ACC112 (cell line): ENCODE results near the gene COL28A1.
A peak's percentile ranks its signal among the peaks of the same experiment; 100 is the strongest.

Source experiments
- H2AFZ ChIP-seq: fragments of 200-600 bp; sonication (generic); one replicate; pipeline ENCODE4 v1.6.0; 2017; ENCODE audit warnings: antibody characterized with exemption, low read length; ENCODE audit not compliant: unreplicated experiment
- H3K27ac ChIP-seq: fragments of 200-600 bp; sonication (generic); 2 replicates; pipeline ENCODE4 v1.5.1; 2014; ENCODE audit warnings: low read depth, mild to moderate bottlenecking, antibody characterized with exemption, low read length, moderate library complexity
- H3K27me3 ChIP-seq: fragments of 200-600 bp; sonication (generic); 2 replicates; pipeline ENCODE4 v1.6.1; 2014; ENCODE audit warnings: mild to moderate bottlenecking, antibody characterized with exemption, low read length, moderate library complexity, mixed read lengths; ENCODE audit not compliant: insufficient read depth
- H3K36me3 ChIP-seq: fragments of 200-600 bp; sonication (generic); 2 replicates; pipeline ENCODE4 v1.6.1; 2016; ENCODE audit warnings: mild to moderate bottlenecking, antibody characterized with exemption, low read length, moderate library complexity, mixed read lengths; ENCODE audit not compliant: insufficient read depth
- H3K4me1 ChIP-seq: fragments of 200-600 bp; sonication (generic); one replicate; pipeline ENCODE4 v1.6.1; 2016; ENCODE audit warnings: low read length, mixed read lengths; ENCODE audit not compliant: insufficient read depth, unreplicated experiment, control insufficient read depth
- H3K4me3 ChIP-seq: fragments of 200-600 bp; sonication (generic); 2 replicates; pipeline ENCODE4 v1.5.1; 2014; ENCODE audit warnings: mild to moderate bottlenecking, low read depth, low read length
- H3K79me2 ChIP-seq: fragments of 200-600 bp; sonication (generic); one replicate; pipeline ENCODE4 v1.6.0; 2016; ENCODE audit warnings: low read length; ENCODE audit not compliant: control insufficient read depth, unreplicated experiment, insufficient read depth

COL28A1 gene

DNA sequence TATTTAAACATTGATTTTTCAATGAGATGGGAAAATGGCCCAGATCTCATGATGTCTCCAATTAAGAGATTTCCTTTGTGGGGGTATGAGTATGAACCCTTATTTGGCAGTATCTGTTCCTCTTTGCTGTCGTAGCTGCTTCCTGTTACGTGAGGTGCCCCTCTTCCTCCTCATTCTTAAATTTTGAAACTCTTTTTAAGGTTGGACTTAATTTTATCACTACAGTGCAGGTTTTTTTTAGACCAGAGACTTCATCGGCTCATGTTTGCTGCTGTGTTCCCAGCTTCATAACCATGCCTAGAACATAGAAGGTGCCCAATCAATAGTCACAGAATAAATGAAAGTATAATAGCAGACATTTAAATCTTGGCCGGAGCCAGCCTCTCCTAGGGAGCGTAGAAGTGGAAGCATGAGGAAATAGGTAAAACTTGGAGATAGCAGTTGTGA, 33.4 kb upstream of the COL28A1 start:
- no peaks in the 10 kb centered on the region for H3K27me3 ChIP-seq
- peaks cover 62% of the 10 kb centered on the region for H3K79me2 ChIP-seq
- no peak overlapping the region for H3K27ac ChIP-seq
- no peak overlapping the region for H2AFZ ChIP-seq
- peaks cover 26% of the 10 kb centered on the region for H3K4me1 ChIP-seq
- peaks cover 32% of the 10 kb centered on the region for H3K36me3 ChIP-seq
- peak overlapping the region; percentile 91 for H3K4me3 ChIP-seq

DNA sequence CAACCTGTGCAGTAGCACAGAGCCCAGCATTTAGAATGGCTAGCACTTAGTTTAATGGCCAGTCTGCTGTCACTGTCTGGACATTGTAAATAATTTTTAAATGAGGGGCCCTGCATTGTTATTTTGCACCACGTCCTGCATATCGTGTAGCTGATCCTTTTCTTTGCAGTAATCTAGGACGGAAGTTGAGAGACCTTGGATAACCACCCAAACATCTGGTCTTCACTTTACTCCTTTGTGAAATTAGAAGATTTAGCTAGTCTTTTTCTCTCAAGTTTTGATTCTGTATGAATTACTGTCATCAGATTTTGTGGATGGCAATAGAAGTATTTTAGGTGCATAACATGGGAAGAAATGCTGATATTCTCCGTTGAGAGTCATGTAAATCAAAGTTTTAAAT, 32.9 kb upstream of the COL28A1 start:
- peaks cover 60% of the 10 kb centered on the region for H3K79me2 ChIP-seq
- peak overlapping the region; percentile 91 for H3K4me3 ChIP-seq
- no peak overlapping the region for H2AFZ ChIP-seq
- no peak overlapping the region for H3K27ac ChIP-seq
- H3K36me3 ChIP-seq, result peaks cover 31% of the 10 kb centered on the region
- H3K27me3 ChIP-seq, result no peaks in the 10 kb centered on the region
- peaks cover 30% of the 10 kb centered on the region for H3K4me1 ChIP-seq

DNA sequence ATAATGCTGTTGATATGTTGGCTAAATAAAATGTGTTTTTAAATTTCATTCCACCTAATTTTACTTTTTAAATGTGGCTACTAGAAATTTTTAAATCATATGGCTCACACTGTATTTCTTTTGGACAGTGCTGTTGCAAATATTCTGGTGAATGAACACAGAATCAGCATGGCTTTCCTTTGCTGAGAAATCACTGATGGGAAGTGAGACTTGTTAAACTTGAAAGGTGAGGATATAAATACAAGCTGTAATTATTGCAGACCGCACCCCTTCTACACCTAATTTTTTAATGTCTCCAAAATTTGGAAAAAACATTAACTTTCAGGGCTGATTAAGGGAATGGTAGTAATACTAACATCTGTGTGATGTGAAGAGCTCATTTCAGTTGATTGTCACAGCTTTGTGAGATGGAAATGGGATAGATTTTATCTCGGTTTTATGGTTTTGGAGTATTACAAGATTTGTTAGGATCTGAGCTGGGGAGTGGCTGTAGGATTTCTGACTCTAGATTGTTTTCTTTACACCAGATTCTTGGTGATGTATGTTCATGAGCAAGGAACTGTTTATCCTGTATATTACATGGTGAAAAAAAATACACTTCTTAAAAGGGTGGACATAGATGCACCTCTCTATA, 32.3 kb upstream of the COL28A1 start:
- H3K36me3 ChIP-seq, result peaks cover 26% of the 10 kb centered on the region
- H3K27me3 ChIP-seq, result no peaks in the 10 kb centered on the region
- H2AFZ ChIP-seq, result no peak overlapping the region
- H3K79me2 ChIP-seq, result peaks cover 55% of the 10 kb centered on the region
- peaks cover 30% of the 10 kb centered on the region for H3K4me1 ChIP-seq
- no peak overlapping the region for H3K27ac ChIP-seq
- peak overlapping the region; percentile 91 for H3K4me3 ChIP-seq

DNA sequence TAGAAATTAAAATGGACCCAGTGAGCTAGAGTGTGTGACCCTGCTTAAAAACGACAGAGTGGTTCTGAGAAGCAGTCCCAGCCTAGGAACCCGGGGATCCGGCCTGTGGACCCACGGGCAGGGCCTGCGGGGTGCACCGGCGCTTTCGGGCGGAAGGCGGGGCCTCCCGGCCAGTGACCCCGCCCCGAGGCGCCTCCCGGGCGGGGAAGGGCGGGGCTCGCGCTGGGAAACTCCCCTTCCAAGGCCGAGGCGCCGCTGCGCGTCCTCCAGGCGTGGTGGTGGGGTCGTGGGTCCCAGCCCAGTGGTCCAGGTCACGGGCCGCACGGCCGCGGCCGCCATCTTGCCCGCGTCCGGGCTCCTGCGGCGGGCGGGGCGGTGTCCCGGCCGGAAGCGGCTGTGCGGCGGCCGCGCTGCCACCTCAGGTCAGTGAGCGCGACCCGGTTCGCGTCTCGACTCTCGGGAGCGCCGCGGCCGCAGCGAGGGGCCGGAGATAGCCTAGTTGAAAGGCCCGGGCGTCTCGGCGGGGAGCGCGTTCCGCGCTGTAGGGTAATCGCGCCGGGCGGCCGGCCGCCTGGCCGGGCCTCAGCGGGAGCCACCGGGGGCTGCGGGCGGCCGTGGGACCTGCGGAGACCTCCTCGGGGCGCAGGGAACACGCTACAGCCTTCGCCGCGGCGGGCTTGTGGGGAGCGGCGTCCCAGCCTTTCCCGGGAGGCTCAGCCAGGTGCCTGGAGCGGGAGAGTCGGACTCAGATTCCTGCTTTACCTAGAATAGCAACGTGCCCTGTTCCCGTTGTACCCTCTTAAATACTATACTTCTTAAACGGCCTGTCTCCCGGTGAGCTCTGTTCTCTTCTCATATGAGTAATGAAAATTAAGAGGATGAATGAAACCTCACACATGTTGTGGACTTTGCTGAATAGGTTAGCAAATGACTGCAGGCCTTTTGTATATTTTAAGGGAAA, 31.3 kb upstream of the COL28A1 start, which contains the start of gene MIOS:
TSS of gene MIOS (plus strand) at position 234 of the 961 bp plus-strand sequence. CDS start 5,592 bp downstream, outside the sequence.
- peak within 1 kb of the TSS; percentile 94 for H2AFZ ChIP-seq
- peaks cover 30% of the 10 kb centered on the region for H3K4me1 ChIP-seq
- no peaks in the 10 kb centered on the region for H3K27me3 ChIP-seq
- peak within 1 kb of the TSS; percentile 91 for H3K4me3 ChIP-seq
- H3K79me2 ChIP-seq, result peaks cover 46% of the 10 kb centered on the region
- H3K36me3 ChIP-seq, result peaks cover 15% of the 10 kb centered on the region
- H3K27ac ChIP-seq, result peak within 1 kb of the TSS; percentile 61; the same call in 1 of the 2 replicates

DNA sequence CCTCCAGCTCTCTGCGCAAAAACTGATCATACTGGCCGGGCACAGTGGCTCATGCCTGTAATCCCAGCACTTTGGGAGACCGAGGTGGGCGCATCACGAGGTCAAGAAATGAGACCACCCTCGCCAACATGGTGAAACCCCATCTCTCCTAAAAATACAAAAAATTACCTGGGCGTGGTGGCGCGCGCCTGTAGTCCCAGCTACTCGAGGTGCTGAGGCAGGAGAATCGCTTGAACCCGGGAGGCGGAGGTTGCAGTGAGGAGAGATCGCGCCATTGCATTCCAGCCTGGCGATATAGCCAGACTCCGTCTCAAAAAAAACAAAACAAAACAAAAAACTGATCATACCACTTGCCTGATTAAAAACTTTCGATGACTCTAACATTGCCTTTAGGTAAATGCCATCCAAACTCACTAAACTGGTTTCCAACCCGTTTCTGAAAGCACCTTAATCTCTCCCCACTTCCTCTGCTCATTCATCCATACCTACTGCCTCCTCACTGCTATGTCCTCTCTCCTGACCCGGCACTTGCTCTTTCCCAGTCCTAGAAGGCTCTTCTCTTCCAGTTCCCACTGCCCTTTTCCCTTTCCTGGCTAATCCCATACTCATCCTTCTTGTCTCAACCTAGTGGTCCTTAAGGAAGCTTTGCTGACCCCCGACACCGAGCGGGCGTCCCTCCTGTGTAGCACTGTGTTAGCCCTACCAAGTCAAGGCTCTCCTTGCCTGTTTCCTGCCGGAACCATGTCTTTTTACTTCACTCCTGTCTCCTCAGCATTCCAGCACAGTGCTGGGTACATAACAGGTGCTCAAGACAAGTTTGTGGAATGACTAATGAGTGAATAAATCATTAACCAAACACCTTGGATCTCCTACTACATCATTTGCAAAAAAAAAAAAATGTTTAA, 30.3 kb upstream of the COL28A1 start:
- Histone ChIP-seq H3K79me2 (peaks cover 38% of the 10 kb centered on the region), H3K4me3 (peak overlapping the region; percentile 91), H3K4me1 (peaks cover 30% of the 10 kb centered on the region), H3K36me3 (peaks cover 6% of the 10 kb centered on the region), H3K27ac (no peak overlapping the region), H2AFZ (peak overlapping the region; percentile 94), H3K27me3 (no peaks in the 10 kb centered on the region)

DNA sequence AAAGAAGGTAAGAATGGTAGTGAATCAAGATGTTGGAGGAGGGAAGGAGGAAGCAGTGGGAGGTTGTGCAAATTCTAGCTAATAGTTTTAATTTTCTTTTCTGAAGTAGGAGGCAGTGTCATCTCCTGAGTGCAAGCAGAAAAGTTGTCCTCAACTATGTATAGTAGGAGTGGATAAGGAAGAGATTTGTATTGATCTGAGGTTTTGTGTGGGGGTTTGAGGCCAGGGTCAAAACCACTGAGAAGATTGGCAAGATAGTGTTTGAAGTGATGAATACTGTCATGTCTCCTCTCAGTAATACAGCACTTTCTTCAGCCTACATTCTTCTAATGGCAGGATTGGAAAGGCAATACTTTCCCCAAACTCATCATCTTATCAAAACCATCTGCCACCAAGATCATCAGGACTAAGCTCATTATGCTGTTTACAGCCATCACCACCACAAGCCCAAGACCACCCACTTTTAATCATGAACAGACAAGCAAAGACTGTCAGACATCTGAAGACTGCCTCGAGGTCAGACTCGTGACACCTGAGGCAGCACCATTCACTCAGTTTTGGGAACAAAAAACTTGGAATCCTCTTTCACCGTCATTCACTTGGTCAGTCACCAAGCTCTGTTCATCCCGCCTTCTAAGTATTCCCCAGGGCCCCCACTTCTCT, 29.5 kb upstream of the COL28A1 start:
- peaks cover 30% of the 10 kb centered on the region for H3K4me1 ChIP-seq
- H2AFZ ChIP-seq, result no peak overlapping the region
- no peak overlapping the region for H3K4me3 ChIP-seq
- H3K36me3 ChIP-seq, result no peaks in the 10 kb centered on the region; the same call in 1 of the 2 replicates
- H3K27ac ChIP-seq, result no peak overlapping the region
- peaks cover 30% of the 10 kb centered on the region for H3K79me2 ChIP-seq
- H3K27me3 ChIP-seq, result no peaks in the 10 kb centered on the region

DNA sequence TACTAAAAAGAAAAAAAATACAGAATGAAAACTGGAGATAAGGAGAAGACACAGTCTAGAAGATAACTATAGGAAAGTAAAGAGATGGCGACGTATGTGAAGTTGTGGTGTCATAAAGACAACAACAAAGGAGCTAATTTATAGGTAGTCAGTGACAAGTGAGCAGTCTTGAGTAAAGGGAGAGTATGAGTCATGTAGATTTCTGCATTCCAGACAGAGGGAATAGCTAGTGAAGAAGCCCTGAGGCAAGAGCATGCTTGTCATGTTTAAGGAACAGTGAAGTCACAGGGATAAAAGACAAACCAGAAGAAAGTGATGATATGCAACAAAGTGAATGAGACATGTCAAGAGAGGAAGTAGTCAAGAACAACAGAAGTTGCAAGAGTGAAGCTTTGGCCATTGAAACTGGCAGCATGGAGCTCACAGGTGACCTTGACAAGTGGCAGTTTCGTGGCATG, 28.7 kb upstream of the COL28A1 start:
- peaks cover 22% of the 10 kb centered on the region for H3K79me2 ChIP-seq
- no peaks in the 10 kb centered on the region; the same call in 1 of the 2 replicates for H3K36me3 ChIP-seq
- H2AFZ ChIP-seq, result no peak overlapping the region
- peaks cover 26% of the 10 kb centered on the region for H3K4me1 ChIP-seq
- H3K4me3 ChIP-seq, result no peak overlapping the region
- no peak overlapping the region for H3K27ac ChIP-seq
- no peaks in the 10 kb centered on the region for H3K27me3 ChIP-seq

DNA sequence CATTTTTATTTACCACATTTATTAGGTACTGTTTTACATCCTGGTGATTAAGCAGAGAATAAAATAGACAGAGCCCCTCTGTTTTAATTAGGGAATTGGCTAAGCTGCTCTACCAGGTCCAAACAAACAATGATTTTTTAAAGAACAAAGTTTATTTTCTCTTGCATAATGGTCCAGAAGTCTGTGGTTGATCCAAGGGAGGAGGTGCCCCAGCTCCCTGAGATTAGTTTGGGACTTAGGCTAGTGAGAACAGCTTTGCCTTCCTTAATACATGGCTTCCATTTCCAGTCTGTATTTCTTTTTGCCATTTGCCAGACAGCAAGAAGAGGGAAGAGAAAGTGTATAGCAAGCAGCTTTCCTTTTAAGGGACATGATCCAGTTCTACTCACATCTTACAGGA, 28.1 kb upstream of the COL28A1 start:
- no peak overlapping the region for H3K27ac ChIP-seq
- H3K4me3 ChIP-seq, result no peak overlapping the region
- H3K79me2 ChIP-seq, result peaks cover 16% of the 10 kb centered on the region
- H3K4me1 ChIP-seq, result peaks cover 21% of the 10 kb centered on the region
- no peaks in the 10 kb centered on the region for H3K27me3 ChIP-seq
- H3K36me3 ChIP-seq, result no peaks in the 10 kb centered on the region
- no peak overlapping the region for H2AFZ ChIP-seq

DNA sequence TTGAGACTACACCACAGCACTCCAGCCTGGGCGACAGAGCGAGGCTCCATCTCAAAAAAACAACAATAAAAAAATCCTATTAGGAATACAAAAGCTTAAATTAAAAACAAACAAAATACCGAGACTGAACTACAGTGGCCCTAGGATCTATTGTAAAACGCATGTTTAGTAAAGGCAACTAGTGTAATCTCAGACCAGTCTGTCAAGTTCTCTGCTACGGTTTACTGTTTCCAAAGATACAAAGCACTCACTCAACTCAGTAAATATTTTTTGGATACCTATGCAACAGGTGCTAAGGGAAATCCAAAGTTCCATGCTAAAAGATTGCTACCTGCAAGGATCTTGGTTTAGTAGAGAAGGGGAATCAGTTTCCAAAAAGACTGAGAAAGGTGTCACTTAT, 27.6 kb upstream of the COL28A1 start:
- H3K4me1 ChIP-seq, result peaks cover 15% of the 10 kb centered on the region
- H3K4me3 ChIP-seq, result no peak overlapping the region
- H3K79me2 ChIP-seq, result peaks cover 11% of the 10 kb centered on the region
- H3K27me3 ChIP-seq, result no peaks in the 10 kb centered on the region
- no peak overlapping the region for H3K27ac ChIP-seq
- H2AFZ ChIP-seq, result no peak overlapping the region
- no peaks in the 10 kb centered on the region for H3K36me3 ChIP-seq
